Keratinocyte (primary cell): ENCODE results near the gene CDK2AP2. TPM values are rescaled to one million over a fixed set of nuclear protein-coding genes. Genes with fewer than 3 reads are reported as not detected.

ENCODE experiments used
- DNase-seq: peaks from one replicate; pipeline ENCODE4 v3.0.0-alpha.2; 2011; ENCODE audit warnings: low read depth, missing footprints, low spot score
- FAIRE-seq: peaks from 2 replicates; lab custom pipeline; 2011; peaks lifted over from hg19 to GRCh38; lab: Jason Lieb, UNC
- H2AFZ ChIP-seq: 2 replicates; pipeline ENCODE4 v1.6.0; 2012; ENCODE audit warnings: low read length, control low read depth, inconsistent platforms; ENCODE audit not compliant: control insufficient read depth
- H3K27ac ChIP-seq: 2 replicates; pipeline ENCODE4 v1.5.1; 2011; ENCODE audit warnings: low read length; ENCODE audit not compliant: control insufficient read depth, insufficient read depth
- H3K27me3 ChIP-seq: 3 replicates; pipeline ENCODE4 v1.6.0; 2011; ENCODE audit warnings: low read length; ENCODE audit not compliant: control insufficient read depth, insufficient read depth; ENCODE audit errors: extremely low read depth
- H3K36me3 ChIP-seq, 2 experiments: 2 replicates in 1 of 2; 3 replicates in 1 of 2; pipeline ENCODE4 v1.5.1; 2011; ENCODE audit warnings: low read length in 2 of 2, mild to moderate bottlenecking in 1 of 2; ENCODE audit not compliant: control insufficient read depth in 2 of 2, insufficient read depth in 2 of 2; ENCODE audit errors: extremely low read depth in 1 of 2
- H3K4me1 ChIP-seq: 3 replicates; pipeline ENCODE4 v1.5.1; 2011; ENCODE audit warnings: low read length; ENCODE audit not compliant: control insufficient read depth, insufficient read depth; ENCODE audit errors: extremely low read depth
- H3K4me2 ChIP-seq: 3 replicates; pipeline ENCODE4 v1.6.0; 2011; ENCODE audit warnings: low read depth, low read length; ENCODE audit not compliant: control insufficient read depth, insufficient read depth; ENCODE audit errors: extremely low read depth
- H3K4me3 ChIP-seq, 3 experiments: fragments of 200-600 bp in 1 of 3; sonication (generic) in 1 of 3; 2 replicates in 2 of 3; 3 replicates in 1 of 3; pipeline ENCODE4 v1.5.1; 2011 to 2016; ENCODE audit warnings: low read length in 3 of 3, mild to moderate bottlenecking in 3 of 3, control low read depth in 2 of 3, inconsistent platforms in 1 of 3, low read depth in 1 of 3, mixed read lengths in 1 of 3, mixed run types in 1 of 3, moderate library complexity in 1 of 3; ENCODE audit not compliant: control insufficient read depth in 2 of 3, insufficient read depth in 2 of 3; ENCODE audit errors: extremely low read depth in 1 of 3
- H3K79me2 ChIP-seq: 2 replicates; pipeline ENCODE4 v1.6.0; 2012; ENCODE audit warnings: low read length; ENCODE audit not compliant: control insufficient read depth, insufficient read depth
- H3K9ac ChIP-seq: 3 replicates; pipeline ENCODE4 v1.6.0; 2011; ENCODE audit warnings: low read length; ENCODE audit not compliant: control insufficient read depth, insufficient read depth; ENCODE audit errors: extremely low read depth
- H3K9me1 ChIP-seq: 3 replicates; pipeline ENCODE4 v1.6.0; 2011; ENCODE audit warnings: low read length; ENCODE audit not compliant: control insufficient read depth, insufficient read depth; ENCODE audit errors: extremely low read depth
- H3K9me3 ChIP-seq: 2 replicates; pipeline ENCODE4 v1.5.1; 2012; ENCODE audit warnings: low read depth, low read length; ENCODE audit not compliant: control insufficient read depth
- H4K20me1 ChIP-seq: 3 replicates; pipeline ENCODE4 v1.6.0; 2011; ENCODE audit warnings: low read length; ENCODE audit not compliant: control insufficient read depth, insufficient read depth; ENCODE audit errors: extremely low read depth
- CTCF ChIP-seq, 3 experiments: IDR thresholded peaks in 1 of 3; conservative IDR thresholded peaks in 1 of 3; optimal IDR thresholded peaks in 1 of 3; 2 replicates in 2 of 3; 3 replicates in 1 of 3; pipeline versions ENCODE3 to v1.5.1; 2011; ENCODE audit warnings: low read length in 3 of 3, mild to moderate bottlenecking in 3 of 3, moderate library complexity in 2 of 3, control low read depth in 1 of 3, inconsistent platforms in 1 of 3; ENCODE audit not compliant: insufficient read depth in 2 of 3; ENCODE audit errors: extremely low read depth in 1 of 3
- EZH2 ChIP-seq: IDR thresholded peaks from one replicate; pipeline ENCODE4 v1.6.1; 2012; ENCODE audit warnings: inconsistent platforms, mild to moderate bottlenecking, low read length, moderate library complexity
- dilution Hi-C: fragments of 300-500 bp; cut with MboI; formaldehyde crosslinking; loops from one replicate; pipeline ENCODE4 v1.7.0; 2020; ENCODE audit warnings: low sequenced_read_pairs; ENCODE audit not compliant: extremely low pct_ligation_motif_present
- polyA plus RNA-seq, 5 experiments: library from polyadenylated mRNA; depleted of rRNA in 3 of 5; stranded (reverse) in 3 of 5; stranded (forward) in 1 of 5; unstranded in 1 of 5; fragments of >200 nt; gene quantifications; 1 replicate in 1 of 5; 2 replicates in 3 of 5; 3 replicates in 1 of 5; pipeline versions ENCODE4 v1.2.1 to v1.2.3, GENCODE V29; 2011 to 2012; ENCODE audit warnings: missing spikeins in 2 of 5, low read depth in 1 of 5, low replicate concordance in 1 of 5

CDK2AP2 gene
- polyA plus RNA-seq, 1 donor (not counting 4 experiments of a cell fraction or from before 2014, with no cell fraction given) = 9.7 TPM

GRCh38 chr11:67539550-67539949, 31.6 kb upstream of the CDK2AP2 start:
- no peak for TF ChIP-seq CTCF (optimal IDR thresholded peaks at IDR 0.05 in 1 of 3, IDR thresholded peaks at IDR 0.05 in 1 of 3, conservative IDR thresholded peaks at IDR 0.05 in 1 of 3; ENCODE audit: extremely low read depth in 1 of 3, insufficient read depth in 2 of 3, low read length in 3 of 3)
- no peak for TF ChIP-seq EZH2

GRCh38 chr11:67538823-67539505, 31.0 kb upstream of the CDK2AP2 start:
- dilution Hi-C loops = no loop called here
- H3K4me1 ChIP-seq = no peaks in the 10 kb centered on the region
- TF ChIP-seq EZH2 (no peak), CTCF (optimal IDR thresholded peaks at IDR 0.05 in 1 of 3, IDR thresholded peaks at IDR 0.05 in 1 of 3, conservative IDR thresholded peaks at IDR 0.05 in 1 of 3; ENCODE audit: extremely low read depth in 1 of 3, insufficient read depth in 2 of 3, low read length in 3 of 3) (no peak)

More at GRCh38 chr11:67539550-67539949, 31.6 kb upstream of the CDK2AP2 start:
- no peaks in the 10 kb centered on the region for H3K36me3 ChIP-seq
- DNase-seq (no peak), FAIRE-seq (no peak)
- no peak overlapping the region for H3K9ac ChIP-seq
- H3K4me3 ChIP-seq = no peak overlapping the region
- dilution Hi-C loops = no loop called here
- H3K27me3 ChIP-seq = no peaks in the 10 kb centered on the region
- H3K9me3 ChIP-seq = peaks cover 3% of the 10 kb centered on the region
- H3K4me1 ChIP-seq = no peaks in the 10 kb centered on the region
- no peak overlapping the region for H3K4me2 ChIP-seq
- no peaks in the 10 kb centered on the region for H3K79me2 ChIP-seq
- no peaks in the 10 kb centered on the region for H3K9me1 ChIP-seq
- no peak overlapping the region for H2AFZ ChIP-seq
- no peaks in the 10 kb centered on the region for H4K20me1 ChIP-seq
- H3K27ac ChIP-seq = no peak overlapping the region

More at GRCh38 chr11:67538823-67539505, 31.0 kb upstream of the CDK2AP2 start:
- no peaks in the 10 kb centered on the region for H3K79me2 ChIP-seq
- FAIRE-seq = no peak
- H4K20me1 ChIP-seq = no peaks in the 10 kb centered on the region
- no peaks in the 10 kb centered on the region for H3K36me3 ChIP-seq
- H2AFZ ChIP-seq = no peak overlapping the region
- H3K9ac ChIP-seq = no peak overlapping the region
- no peaks in the 10 kb centered on the region for H3K9me1 ChIP-seq
- no peak for DNase-seq
- no peak overlapping the region for H3K4me3 ChIP-seq
- peaks cover 4% of the 10 kb centered on the region for H3K9me3 ChIP-seq
- H3K27ac ChIP-seq = no peak overlapping the region
- no peak overlapping the region for H3K4me2 ChIP-seq
- H3K27me3 ChIP-seq = no peaks in the 10 kb centered on the region
